Caco-2 (cell line): Measurements from ENCODE around the gene TMA7. TPM values are rescaled to one million over a fixed set of nuclear protein-coding genes. Genes with fewer than 3 reads are reported as not detected.

Experiments used
- BruUV-seq: library from RNA; stranded (reverse); fragments of 400-500 nt; replicated peaks from 2 replicates; lab custom pipeline; 2021; lab: Mats Ljungman, UMichigan
- CTCF ChIA-PET: fragments of 300-600 bp; sonication (Branson Sonifier 250); formaldehyde crosslinking; loops from one replicate; lab custom pipeline; 2022; ENCODE audit warnings: antibody characterized with exemption; lab: Charles Lee
- POLR2A ChIA-PET: fragments of 300-600 bp; sonication (Branson Sonifier 250); formaldehyde crosslinking; loops from one replicate; lab custom pipeline; 2022; ENCODE audit warnings: antibody characterized with exemption; lab: Charles Lee
- DNase-seq, 2 experiments: peaks; one replicate each; pipeline versions ENCODE4 v3.0.0 to v3.0.0-alpha.2; 2020 to 2022
- H3K27me3 ChIP-seq: replicated peaks from 2 replicates; pipeline ENCODE4 v1.6.0; 2011; ENCODE audit warnings: low read length; ENCODE audit not compliant: control insufficient read depth, insufficient read depth
- H3K36me3 ChIP-seq: 2 replicates; pipeline ENCODE4 v1.5.1; 2011; ENCODE audit warnings: low read length; ENCODE audit not compliant: control insufficient read depth, insufficient read depth
- H3K4me1 ChIP-seq: fragments of 250-450 bp; sonication (Bioruptor Pico); 2 replicates; pipeline ENCODE4 v1.5.1; 2020; ENCODE audit warnings: mild to moderate bottlenecking
- H3K4me3 ChIP-seq: 2 replicates; pipeline ENCODE4 v1.5.1; 2011; ENCODE audit warnings: low read depth, mild to moderate bottlenecking, control low read depth, low read length
- H3K9me3 ChIP-seq: fragments of 250-450 bp; sonication (Bioruptor Pico); 2 replicates; pipeline ENCODE4 v1.5.1; 2020; ENCODE audit warnings: mild to moderate bottlenecking, moderate library complexity
- H3K27ac Mint-ChIP-seq: one replicate; pipeline ENCODE4 v1.8.0; 2022; ENCODE audit warnings: mixed read lengths; ENCODE audit not compliant: unreplicated experiment
- H3K27me3 Mint-ChIP-seq: one replicate; pipeline ENCODE4 v1.8.0; 2022; ENCODE audit warnings: mixed read lengths; ENCODE audit not compliant: insufficient read depth, unreplicated experiment
- H3K36me3 Mint-ChIP-seq: one replicate; pipeline ENCODE4 v1.8.0; 2022; ENCODE audit warnings: mild to moderate bottlenecking, mixed read lengths; ENCODE audit not compliant: insufficient read depth, unreplicated experiment
- H3K4me1 Mint-ChIP-seq: one replicate; pipeline ENCODE4 v1.8.0; 2022; ENCODE audit warnings: low read depth, mixed read lengths; ENCODE audit not compliant: unreplicated experiment
- H3K4me3 Mint-ChIP-seq: one replicate; pipeline ENCODE4 v1.8.0; 2022; ENCODE audit warnings: mild to moderate bottlenecking, moderate library complexity, mixed read lengths; ENCODE audit not compliant: unreplicated experiment
- H3K9me3 Mint-ChIP-seq: one replicate; pipeline ENCODE4 v1.8.0; 2022; ENCODE audit warnings: mixed read lengths; ENCODE audit not compliant: unreplicated experiment
- intact Hi-C: fragments of 100-400 bp; cut with micrococcal nuclease; formaldehyde crosslinking; loops from one replicate; pipeline ENCODE4 v1.10.0; 2022; ENCODE audit not compliant: unreplicated experiment
- total RNA-seq: library from RNA; stranded (reverse); gene quantifications from 2 replicates; pipeline ENCODE4 v1.2.3, GENCODE V29; 2022
- TF ChIP-seq, protein P1 (sequence below), 2 experiments: fragments of 200-600 bp in 1 of 2; IDR thresholded peaks; 1 replicate in 1 of 2; 2 replicates in 1 of 2; pipeline versions ENCODE4 v1.5.1 to v1.8.0; 2011 to 2022; ENCODE audit warnings: antibody characterized with exemption in 1 of 2, control low read depth in 1 of 2, inconsistent platforms in 1 of 2, low read depth in 1 of 2, low read length in 1 of 2, mild to moderate bottlenecking in 1 of 2, moderate library complexity in 1 of 2; ENCODE audit not compliant: insufficient read depth in 1 of 2, severe bottlenecking in 1 of 2, unreplicated experiment in 1 of 2

TMA7 gene
- total RNA-seq, 1 experiment from 2014 or later, result 205 TPM

DNA sequence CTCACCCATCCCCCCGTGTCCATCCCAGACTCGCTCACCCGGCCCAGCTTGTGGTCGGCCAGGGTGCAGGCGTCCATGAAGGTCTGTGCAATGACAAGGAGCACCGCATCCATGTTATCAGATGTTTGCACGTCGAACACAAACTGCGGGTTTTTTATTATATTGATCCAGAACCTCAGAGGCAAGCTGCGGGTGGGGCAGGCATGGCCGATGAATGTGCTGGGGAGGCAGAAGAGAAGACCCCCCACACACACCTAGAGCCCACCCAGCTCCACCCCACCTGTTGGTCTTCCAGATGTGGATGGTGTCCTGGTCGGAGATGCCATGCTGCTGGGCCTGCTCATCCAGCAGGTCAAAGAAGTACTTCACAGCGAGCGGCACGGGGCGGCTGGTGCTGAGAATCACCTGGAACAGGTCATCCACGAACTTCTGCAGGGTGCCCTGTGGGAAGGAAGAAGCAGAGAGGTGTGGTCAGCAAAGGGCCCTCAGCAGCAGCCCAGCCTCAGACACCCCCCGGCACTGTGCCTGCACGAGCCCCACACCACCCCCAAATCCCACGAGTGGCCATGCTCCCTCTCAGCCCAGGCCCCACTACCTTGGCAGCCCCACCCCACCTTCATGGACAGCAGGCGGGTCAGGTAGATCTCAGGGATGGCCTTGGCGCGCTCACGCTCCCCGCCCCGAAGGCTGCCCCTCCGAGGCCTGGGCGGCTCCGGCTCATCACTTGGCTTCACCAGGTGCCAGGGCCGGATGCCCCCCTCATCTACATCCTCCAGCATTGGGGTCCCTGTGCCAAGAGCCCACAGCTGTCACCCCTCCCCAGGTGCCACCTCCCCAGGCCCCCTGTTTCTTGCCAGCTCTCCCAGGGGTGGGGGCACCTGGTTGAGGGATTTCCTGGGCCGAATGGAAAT lies 30.5 kb upstream of the TMA7 start:
- H3K27me3 ChIP-seq, result no peaks in the 10 kb centered on the region
- no peak overlapping the region for H3K4me3 ChIP-seq
- H3K9me3 ChIP-seq, result no peaks in the 10 kb centered on the region
- TF ChIP-seq, protein P1, sequence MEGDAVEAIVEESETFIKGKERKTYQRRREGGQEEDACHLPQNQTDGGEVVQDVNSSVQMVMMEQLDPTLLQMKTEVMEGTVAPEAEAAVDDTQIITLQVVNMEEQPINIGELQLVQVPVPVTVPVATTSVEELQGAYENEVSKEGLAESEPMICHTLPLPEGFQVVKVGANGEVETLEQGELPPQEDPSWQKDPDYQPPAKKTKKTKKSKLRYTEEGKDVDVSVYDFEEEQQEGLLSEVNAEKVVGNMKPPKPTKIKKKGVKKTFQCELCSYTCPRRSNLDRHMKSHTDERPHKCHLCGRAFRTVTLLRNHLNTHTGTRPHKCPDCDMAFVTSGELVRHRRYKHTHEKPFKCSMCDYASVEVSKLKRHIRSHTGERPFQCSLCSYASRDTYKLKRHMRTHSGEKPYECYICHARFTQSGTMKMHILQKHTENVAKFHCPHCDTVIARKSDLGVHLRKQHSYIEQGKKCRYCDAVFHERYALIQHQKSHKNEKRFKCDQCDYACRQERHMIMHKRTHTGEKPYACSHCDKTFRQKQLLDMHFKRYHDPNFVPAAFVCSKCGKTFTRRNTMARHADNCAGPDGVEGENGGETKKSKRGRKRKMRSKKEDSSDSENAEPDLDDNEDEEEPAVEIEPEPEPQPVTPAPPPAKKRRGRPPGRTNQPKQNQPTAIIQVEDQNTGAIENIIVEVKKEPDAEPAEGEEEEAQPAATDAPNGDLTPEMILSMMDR (IDR thresholded peaks at IDR 0.05; ENCODE audit: insufficient read depth in 1 of 2, low read depth in 1 of 2, low read length in 1 of 2, severe bottlenecking in 1 of 2, unreplicated experiment in 1 of 2), result no peak
- peaks cover 17% of the 10 kb centered on the region for H3K36me3 ChIP-seq
- no peak overlapping the region for H3K27ac Mint-ChIP-seq
- ChIA-PET CTCF (interaction anchor here (1.2 to 12.8 kb wide), 3 partner anchors 8 to 215 kb away, joined by 3 to 405 read pairs (median 4); no protein-coding TSS in a partner anchor), POLR2A (interaction anchor here (0.6 to 1.5 kb wide), 2 partner anchors 30 to 68 kb away, joined by 5 read pairs; partner anchors contain the start of genes CCDC51 and TMA7)
- H3K27me3 Mint-ChIP-seq, result no peaks in the 10 kb centered on the region
- BruUV-seq, result no TSS peak
- H3K4me1 ChIP-seq, result no peaks in the 10 kb centered on the region
- intact Hi-C loops, result no loop called here
- H3K36me3 Mint-ChIP-seq, result peaks cover 83% of the 10 kb centered on the region
- no peaks in the 10 kb centered on the region for H3K9me3 Mint-ChIP-seq
- peak in 1 of 2 experiments; percentile 26 for DNase-seq
- peaks cover 5% of the 10 kb centered on the region for H3K4me1 Mint-ChIP-seq
- H3K4me3 Mint-ChIP-seq, result no peak overlapping the region

DNA sequence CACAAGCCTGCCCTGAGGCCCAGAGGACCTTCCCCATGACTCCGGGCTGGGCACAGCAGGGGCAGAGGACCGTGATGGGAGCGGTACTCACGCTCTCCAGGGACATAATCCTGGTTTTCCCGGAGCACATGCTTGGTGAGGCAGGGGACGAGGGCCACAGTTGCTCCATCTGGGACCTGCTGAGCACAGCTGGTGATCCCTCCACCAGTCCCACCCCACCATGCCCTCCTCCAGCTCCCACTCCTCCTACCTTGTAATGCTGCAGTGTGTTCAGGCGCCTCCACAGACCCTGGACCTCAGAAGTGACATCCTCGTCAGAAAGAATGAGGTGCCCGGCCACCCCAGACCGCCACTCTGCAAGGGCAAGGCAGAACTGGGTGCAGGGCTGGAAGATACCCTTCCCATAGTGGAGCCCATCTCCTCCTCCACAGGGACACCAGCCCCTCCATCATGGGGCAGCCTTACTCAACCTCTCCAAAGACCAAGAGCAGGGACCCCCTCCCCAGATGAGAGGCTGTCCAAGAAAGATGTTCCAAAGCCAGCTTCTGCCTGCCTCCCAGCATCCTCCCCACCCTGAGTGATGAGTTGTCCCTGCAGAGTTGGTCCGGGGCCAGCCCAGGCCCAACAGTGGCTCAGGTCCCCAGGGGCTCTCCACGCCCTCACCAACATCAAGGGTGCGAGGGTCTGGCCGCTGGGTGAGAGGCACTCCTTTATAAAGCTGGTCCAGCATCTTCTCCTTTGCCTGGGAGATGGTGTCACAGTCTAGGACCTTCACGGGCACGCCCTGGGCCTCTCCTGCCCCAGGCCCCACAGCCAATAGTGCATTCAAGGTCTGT lies 29.6 kb upstream of the TMA7 start:
- intact Hi-C loops, result no loop called here
- TF ChIP-seq, protein P1 (IDR thresholded peaks at IDR 0.05; ENCODE audit: insufficient read depth in 1 of 2, low read depth in 1 of 2, low read length in 1 of 2, severe bottlenecking in 1 of 2, unreplicated experiment in 1 of 2), result no peak
- Histone ChIP-seq H3K9me3 (no peaks in the 10 kb centered on the region), H3K36me3 (peaks cover 21% of the 10 kb centered on the region), H3K27me3 (no peaks in the 10 kb centered on the region), H3K4me3 (no peak overlapping the region), H3K4me1 (no peaks in the 10 kb centered on the region)
- ChIA-PET CTCF (interaction anchor here (1.2 to 12.8 kb wide), 2 partner anchors 9 to 24 kb away, joined by 3 to 405 read pairs; no protein-coding TSS in a partner anchor), POLR2A (interaction anchor here (0.6 kb wide), 1 partner anchor 68 kb away, joined by 5 read pairs; no protein-coding TSS in a partner anchor)
- peaks cover 89% of the 10 kb centered on the region for H3K36me3 Mint-ChIP-seq
- no peak overlapping the region for H3K27ac Mint-ChIP-seq
- BruUV-seq, result no TSS peak
- H3K27me3 Mint-ChIP-seq, result no peaks in the 10 kb centered on the region
- H3K4me1 Mint-ChIP-seq, result peaks cover 5% of the 10 kb centered on the region
- DNase-seq, result peak in 1 of 2 experiments; percentile 26
- H3K4me3 Mint-ChIP-seq, result no peak overlapping the region
- no peaks in the 10 kb centered on the region for H3K9me3 Mint-ChIP-seq
